HFF-Myc (cell line): Measurements from ENCODE around the gene HPN.

Experiments used
- DNase-seq: peaks from one replicate; pipeline ENCODE4 v3.0.0-alpha.2; 2011; ENCODE audit warnings: low read depth; ENCODE audit errors: extremely low read depth
- H3K4me3 ChIP-seq: replicated peaks from 2 replicates; pipeline ENCODE4 v1.5.1; 2011; ENCODE audit warnings: low read depth, mild to moderate bottlenecking, control low read depth, low read length
- TF ChIP-seq, protein P1 (sequence below): IDR thresholded peaks from 2 replicates; pipeline ENCODE4 v1.5.1; 2012; ENCODE audit warnings: mild to moderate bottlenecking, low read depth, low read length, control low read depth; ENCODE audit errors: missing control alignments

The HPN gene

DNA sequence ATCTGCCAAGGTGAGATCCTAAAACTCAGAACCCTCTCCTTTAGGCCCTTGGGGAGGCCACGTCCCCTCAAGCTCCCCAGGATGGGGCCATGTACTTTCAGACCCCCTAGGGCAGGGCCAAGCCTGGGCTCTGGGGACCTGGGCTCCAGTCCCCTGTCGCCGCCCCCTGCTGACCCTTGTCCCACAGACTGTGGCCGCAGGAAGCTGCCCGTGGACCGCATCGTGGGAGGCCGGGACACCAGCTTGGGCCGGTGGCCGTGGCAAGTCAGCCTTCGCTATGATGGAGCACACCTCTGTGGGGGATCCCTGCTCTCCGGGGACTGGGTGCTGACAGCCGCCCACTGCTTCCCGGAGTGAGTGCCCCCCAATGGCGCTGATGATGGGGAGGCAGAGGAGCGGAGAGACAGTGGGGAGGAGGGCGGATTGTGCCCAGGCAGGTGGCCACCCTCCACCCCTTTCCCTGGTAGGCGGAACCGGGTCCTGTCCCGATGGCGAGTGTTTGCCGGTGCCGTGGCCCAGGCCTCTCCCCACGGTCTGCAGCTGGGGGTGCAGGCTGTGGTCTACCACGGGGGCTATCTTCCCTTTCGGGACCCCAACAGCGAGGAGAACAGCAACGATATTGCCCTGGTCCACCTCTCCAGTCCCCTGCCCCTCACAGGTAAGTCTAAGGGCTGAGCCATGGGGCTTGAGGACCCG lies 18.8 kb downstream of the HPN start:
- no peak for DNase-seq
- no peak overlapping the region for H3K4me3 ChIP-seq
- TF ChIP-seq, protein P1, sequence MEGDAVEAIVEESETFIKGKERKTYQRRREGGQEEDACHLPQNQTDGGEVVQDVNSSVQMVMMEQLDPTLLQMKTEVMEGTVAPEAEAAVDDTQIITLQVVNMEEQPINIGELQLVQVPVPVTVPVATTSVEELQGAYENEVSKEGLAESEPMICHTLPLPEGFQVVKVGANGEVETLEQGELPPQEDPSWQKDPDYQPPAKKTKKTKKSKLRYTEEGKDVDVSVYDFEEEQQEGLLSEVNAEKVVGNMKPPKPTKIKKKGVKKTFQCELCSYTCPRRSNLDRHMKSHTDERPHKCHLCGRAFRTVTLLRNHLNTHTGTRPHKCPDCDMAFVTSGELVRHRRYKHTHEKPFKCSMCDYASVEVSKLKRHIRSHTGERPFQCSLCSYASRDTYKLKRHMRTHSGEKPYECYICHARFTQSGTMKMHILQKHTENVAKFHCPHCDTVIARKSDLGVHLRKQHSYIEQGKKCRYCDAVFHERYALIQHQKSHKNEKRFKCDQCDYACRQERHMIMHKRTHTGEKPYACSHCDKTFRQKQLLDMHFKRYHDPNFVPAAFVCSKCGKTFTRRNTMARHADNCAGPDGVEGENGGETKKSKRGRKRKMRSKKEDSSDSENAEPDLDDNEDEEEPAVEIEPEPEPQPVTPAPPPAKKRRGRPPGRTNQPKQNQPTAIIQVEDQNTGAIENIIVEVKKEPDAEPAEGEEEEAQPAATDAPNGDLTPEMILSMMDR, result no peak

DNA sequence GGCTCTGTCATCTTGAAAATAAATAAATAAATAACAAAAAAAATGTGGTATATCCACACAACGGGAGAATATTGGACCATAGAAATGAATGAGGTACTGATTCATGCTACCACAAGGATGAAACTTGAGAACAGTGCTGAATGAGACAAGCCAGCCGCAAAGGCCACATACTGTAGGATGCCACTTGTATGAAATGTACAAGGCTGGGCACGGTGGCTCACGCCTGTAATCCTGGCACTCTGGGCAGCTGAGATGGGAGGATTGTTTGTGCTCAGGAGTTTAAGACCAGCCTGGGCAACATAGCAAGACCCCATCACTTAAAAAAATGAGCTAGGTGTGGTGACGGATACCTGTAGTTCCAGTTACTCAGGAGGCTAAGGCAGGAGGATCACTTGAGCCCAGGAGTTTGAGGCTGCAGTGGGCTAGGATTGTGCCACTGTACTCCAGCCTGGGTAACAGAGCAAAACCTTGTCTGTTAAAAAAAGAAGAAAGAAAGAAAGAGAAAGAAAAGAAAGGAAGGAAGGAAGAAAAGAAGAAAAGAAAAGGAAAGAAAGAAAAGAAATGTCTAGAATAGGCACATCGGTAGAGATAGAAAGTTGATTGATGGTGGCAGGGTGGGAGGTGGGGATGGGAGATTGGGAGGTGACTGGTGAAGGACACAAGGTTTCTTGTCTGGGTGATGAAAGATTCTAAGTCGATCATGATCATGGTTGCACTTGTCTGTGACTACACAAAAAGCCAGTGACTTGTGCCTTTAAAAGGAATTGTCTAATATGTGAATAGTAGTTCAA lies 20.3 kb downstream of the HPN start:
- no peak for DNase-seq
- TF ChIP-seq, protein P1, result no peak
- H3K4me3 ChIP-seq, result no peak overlapping the region

DNA sequence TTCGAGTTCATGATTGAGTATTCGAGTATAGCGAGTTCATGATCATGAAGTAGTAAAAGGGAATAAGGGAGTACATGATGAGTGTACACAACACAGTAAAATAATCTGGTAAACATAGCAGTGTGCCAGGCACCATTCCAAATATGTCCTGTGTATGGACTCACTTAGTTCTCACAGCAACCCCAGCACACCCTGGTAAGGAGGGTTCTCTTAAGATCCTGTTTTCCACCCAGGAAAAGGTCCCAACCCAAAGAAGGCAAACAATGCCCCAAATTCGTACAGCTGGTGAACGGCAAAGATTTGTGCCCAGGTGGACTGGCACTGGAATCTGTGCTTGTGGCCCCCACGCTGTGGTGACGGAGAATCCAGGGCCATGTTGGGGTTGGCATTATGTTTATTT lies 21.4 kb downstream of the HPN start:
- TF ChIP-seq, protein P1, result no peak
- DNase-seq, result no peak

GRCh38 chr19:35063940-35064818 lies 22.7 kb downstream of the HPN start:
- TF ChIP-seq, protein P1, result no peak
- DNase-seq, result peak; percentile 29
- no peak overlapping the region for H3K4me3 ChIP-seq

More for the DNA sequence above, 21.4 kb downstream of the HPN start:
- H3K4me3 ChIP-seq, result no peak overlapping the region

GRCh38 chr19:35065574-35065973 lies 24.1 kb downstream of the HPN start:
- TF ChIP-seq, protein P1, result no peak
- no peak overlapping the region for H3K4me3 ChIP-seq
- DNase-seq, result no peak

- no peak overlapping the region for H3K4me3 ChIP-seq
- DNase-seq, result no peak
- TF ChIP-seq, protein P1, result no peak
Observed at GRCh38 chr19:35066121-35066520, 24.6 kb downstream of the HPN start.
